ENCODE data around the gene SP7. TPM values are rescaled to one million over a fixed set of nuclear protein-coding genes. Genes with fewer than 3 reads are reported as not detected.

The SP7 gene
- total RNA-seq, 1 experiment from 2014 or later = not detected

- Histone ChIP-seq H2AFZ (ENCODE audit: low read length) (no peak overlapping the region), H2BK120ac (ENCODE audit: low read depth, low read length, poor library complexity, severe bottlenecking) (no peak overlapping the region), H4K20me1 (ENCODE audit: control insufficient read depth, insufficient read depth, insufficient read length) (no peaks in the 10 kb centered on the region), H3K56ac (ENCODE audit: insufficient read length, low read depth, low read length) (no peak overlapping the region), H3T11ph (ENCODE audit: low read length) (no peak overlapping the region), H3K79me1 (ENCODE audit: insufficient read depth, low read depth, low read length, poor library complexity, severe bottlenecking) (no peaks in the 10 kb centered on the region), H3K18ac (ENCODE audit: insufficient read length, low read depth, low read length) (no peak overlapping the region), H3K9ac (ENCODE audit: extremely low read depth, insufficient read length, low read length) (no peak overlapping the region), H3K23ac (ENCODE audit: insufficient read length, low read depth, low read length) (no peak overlapping the region), H2BK5ac (ENCODE audit: insufficient read length, low read length) (no peak overlapping the region), H3K79me2 (ENCODE audit: insufficient read depth, low read length) (no peaks in the 10 kb centered on the region), H2AK5ac (ENCODE audit: insufficient read length, low read length) (no peak overlapping the region), H3K27ac (ENCODE audit: insufficient read length, low read depth, low read length) (no peak overlapping the region), H3K27me3 (ENCODE audit: insufficient read depth, low read length) (no peaks in the 10 kb centered on the region), H4K5ac (ENCODE audit: insufficient read length, low read depth, low read length) (no peak overlapping the region), H2BK15ac (ENCODE audit: low read depth, low read length) (no peak overlapping the region), H3K4ac (ENCODE audit: low read depth, low read length) (no peak overlapping the region), H3K14ac (ENCODE audit: insufficient read depth, low read length) (no peak overlapping the region), H2BK20ac (ENCODE audit: low read depth, low read length, poor library complexity, severe bottlenecking) (no peak overlapping the region), H2BK12ac (ENCODE audit: insufficient read length, low read depth, low read length) (no peak overlapping the region), H3K23me2 (ENCODE audit: insufficient read length, low read depth, low read length, poor library complexity, severe bottlenecking) (no peaks in the 10 kb centered on the region), H3K4me2 (ENCODE audit: insufficient read depth, insufficient read length, low read length) (no peak overlapping the region), H4K8ac (replicated peaks; ENCODE audit: insufficient read length, low read depth, low read length) (no peak overlapping the region), H3K9me3 (ENCODE audit: control insufficient read depth, low read depth, low read length) (no peaks in the 10 kb centered on the region), H3K4me1 (ENCODE audit: insufficient read depth, low read length) (no peaks in the 10 kb centered on the region), H4K91ac (ENCODE audit: insufficient read length, low read depth, low read length) (no peak overlapping the region)
- Mint-ChIP-seq H3K9me3 (no peaks in the 10 kb centered on the region; a peak in 1 of 5 replicates), H3K27me3 (ENCODE audit: low read depth) (no peaks in the 10 kb centered on the region; the same call in none of the 2 replicates), H3K36me3 (ENCODE audit: insufficient read depth in 1 of 3, low read depth in 3 of 3) (no peaks in the 10 kb centered on the region), H3K27ac (no peak overlapping the region; a peak in 1 of 7 replicates), H3K4me1 (peaks cover 5 to 6% of the 10 kb centered on the region in 2 experiments; a peak in 3 of 4 replicates), H3K4me3 (no peak overlapping the region)
- peak; percentile 93 for TF ChIP-seq CTCF (conservative IDR thresholded peaks at IDR 0.05)
- peak; percentile 93 for DNase-seq
- no CpG with 5 or more reads among the region's 21 CpGs for WGBS (ENCODE audit: extremely low coverage, insufficient read length, low lambda C conversion rate)
Observed at GRCh38 chr12:53352331-53353256, 16.4 kb upstream of the SP7 start.
